GM06990 (cell line): ENCODE data around the gene POP5.

Experiments
- DNase-seq: peaks from one replicate; pipeline ENCODE4 v3.0.0-alpha.2; 2011; ENCODE audit not compliant: insufficient read length; ENCODE audit errors: extremely low read depth
- H3K27me3 ChIP-seq: replicated peaks from 2 replicates; pipeline ENCODE4 v1.6.0; 2011; ENCODE audit warnings: low read length; ENCODE audit not compliant: control insufficient read depth, insufficient read depth
- H3K36me3 ChIP-seq: 2 replicates; pipeline ENCODE4 v1.5.1; 2011; ENCODE audit warnings: low read length; ENCODE audit not compliant: control insufficient read depth, insufficient read depth
- H3K4me3 ChIP-seq: replicated peaks from 2 replicates; pipeline ENCODE4 v1.5.1; 2011; ENCODE audit warnings: low read depth, mild to moderate bottlenecking, control low read depth, low read length
- TF ChIP-seq, protein P1 (sequence below): IDR thresholded peaks from 2 replicates; pipeline ENCODE4 v1.5.1; 2011; ENCODE audit warnings: low read length, control low read depth, mild to moderate bottlenecking, inconsistent platforms; ENCODE audit not compliant: insufficient read depth, poor library complexity, severe bottlenecking

The POP5 gene

GRCh38 chr12:120546050-120546386 lies 35.2 kb downstream of the POP5 start:
- TF ChIP-seq, protein P1, sequence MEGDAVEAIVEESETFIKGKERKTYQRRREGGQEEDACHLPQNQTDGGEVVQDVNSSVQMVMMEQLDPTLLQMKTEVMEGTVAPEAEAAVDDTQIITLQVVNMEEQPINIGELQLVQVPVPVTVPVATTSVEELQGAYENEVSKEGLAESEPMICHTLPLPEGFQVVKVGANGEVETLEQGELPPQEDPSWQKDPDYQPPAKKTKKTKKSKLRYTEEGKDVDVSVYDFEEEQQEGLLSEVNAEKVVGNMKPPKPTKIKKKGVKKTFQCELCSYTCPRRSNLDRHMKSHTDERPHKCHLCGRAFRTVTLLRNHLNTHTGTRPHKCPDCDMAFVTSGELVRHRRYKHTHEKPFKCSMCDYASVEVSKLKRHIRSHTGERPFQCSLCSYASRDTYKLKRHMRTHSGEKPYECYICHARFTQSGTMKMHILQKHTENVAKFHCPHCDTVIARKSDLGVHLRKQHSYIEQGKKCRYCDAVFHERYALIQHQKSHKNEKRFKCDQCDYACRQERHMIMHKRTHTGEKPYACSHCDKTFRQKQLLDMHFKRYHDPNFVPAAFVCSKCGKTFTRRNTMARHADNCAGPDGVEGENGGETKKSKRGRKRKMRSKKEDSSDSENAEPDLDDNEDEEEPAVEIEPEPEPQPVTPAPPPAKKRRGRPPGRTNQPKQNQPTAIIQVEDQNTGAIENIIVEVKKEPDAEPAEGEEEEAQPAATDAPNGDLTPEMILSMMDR = no peak
- H3K4me3 ChIP-seq = no peak overlapping the region
- H3K27me3 ChIP-seq = no peaks in the 10 kb centered on the region
- no peak for DNase-seq
- H3K36me3 ChIP-seq = peaks cover 15% of the 10 kb centered on the region

DNA sequence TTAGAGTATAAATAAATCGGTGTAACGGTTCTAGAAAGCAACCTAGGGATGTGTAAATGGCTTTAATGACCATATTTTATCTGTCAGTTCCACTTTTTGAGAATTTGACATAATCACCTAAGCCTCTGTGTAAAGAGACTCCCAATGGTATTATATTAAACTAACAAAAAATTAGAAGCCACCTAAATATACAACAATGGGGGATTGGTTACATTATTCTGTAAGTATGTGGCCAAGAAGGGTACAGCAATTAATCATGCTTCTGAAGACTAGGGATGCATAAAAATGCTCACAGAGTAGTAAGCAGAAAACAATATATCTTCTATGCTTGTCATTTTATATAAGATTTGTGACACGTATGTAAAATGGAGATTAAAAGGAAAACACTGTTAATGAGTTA lies 36.5 kb downstream of the POP5 start:
- TF ChIP-seq, protein P1 = no peak
- Histone ChIP-seq H3K27me3 (no peaks in the 10 kb centered on the region), H3K36me3 (peaks cover 14% of the 10 kb centered on the region), H3K4me3 (no peak overlapping the region)
- DNase-seq = no peak

DNA sequence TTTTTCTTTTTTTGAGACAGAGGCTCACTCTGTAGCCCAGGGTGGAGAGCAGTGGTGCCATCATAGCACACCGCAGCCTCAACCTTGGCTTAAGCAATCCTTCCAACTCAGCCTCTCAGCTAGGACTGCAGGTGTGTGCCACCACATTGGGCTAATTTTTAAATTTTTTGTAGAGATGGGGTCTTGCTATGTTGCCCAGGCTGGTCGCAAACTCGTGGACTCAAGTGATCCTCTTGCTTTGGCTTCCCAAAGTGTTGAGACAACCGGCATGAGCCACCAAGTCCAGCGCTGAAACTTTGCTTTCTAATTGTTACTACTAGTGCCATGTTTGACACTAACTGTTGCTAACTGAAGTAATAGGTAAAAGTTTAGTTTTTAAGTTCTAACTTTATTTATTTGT lies 39.0 kb downstream of the POP5 start:
- H3K4me3 ChIP-seq = no peak overlapping the region
- no peak for DNase-seq
- TF ChIP-seq, protein P1 = no peak
- peaks cover 8% of the 10 kb centered on the region for H3K36me3 ChIP-seq
- H3K27me3 ChIP-seq = no peaks in the 10 kb centered on the region

DNA sequence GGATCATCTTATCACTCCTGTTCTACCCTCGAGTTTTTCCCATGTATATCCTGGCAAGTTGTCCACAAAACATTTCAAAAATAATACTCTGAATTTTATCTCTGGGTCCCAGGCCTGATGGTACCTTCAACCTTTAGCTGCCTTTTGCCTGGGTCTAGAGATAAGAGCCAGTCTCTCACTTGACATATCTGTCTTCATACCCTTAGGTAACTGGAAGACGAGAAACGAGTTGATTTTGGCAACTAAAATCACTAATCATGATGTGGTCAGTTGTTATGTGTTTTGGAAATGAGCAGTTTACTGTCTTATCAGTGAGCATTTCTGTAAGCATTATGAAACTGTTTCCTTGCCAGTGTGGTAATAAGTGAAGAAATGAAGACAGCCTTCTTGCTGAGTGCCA lies 40.8 kb downstream of the POP5 start:
- peaks cover 4% of the 10 kb centered on the region; the same call in 1 of the 2 replicates for H3K36me3 ChIP-seq
- H3K27me3 ChIP-seq = no peaks in the 10 kb centered on the region
- no peak overlapping the region for H3K4me3 ChIP-seq
- DNase-seq = no peak
- TF ChIP-seq, protein P1 = no peak

DNA sequence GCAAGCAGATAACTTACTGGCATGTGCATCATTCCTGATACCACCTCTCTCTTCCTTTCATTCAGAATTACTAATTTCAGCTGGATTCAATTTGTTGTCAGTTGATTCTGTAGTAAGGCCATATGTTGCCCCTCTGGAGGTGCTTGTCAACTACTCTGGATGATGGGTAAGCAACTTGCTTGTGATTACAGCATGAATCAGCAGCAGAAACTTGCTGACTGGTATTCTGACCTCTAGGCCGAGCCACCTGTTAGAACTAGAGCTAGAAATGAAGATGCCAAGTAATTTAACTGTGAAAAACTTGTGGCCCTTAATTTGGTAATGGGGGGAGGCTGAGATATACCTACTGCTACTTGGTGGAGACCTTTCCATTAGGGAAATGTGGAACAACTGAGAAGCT lies 41.9 kb downstream of the POP5 start:
- Histone ChIP-seq H3K4me3 (no peak overlapping the region), H3K27me3 (no peaks in the 10 kb centered on the region), H3K36me3 (peaks cover 3% of the 10 kb centered on the region; the same call in 1 of the 2 replicates)
- no peak for DNase-seq
- TF ChIP-seq, protein P1 = no peak

DNA sequence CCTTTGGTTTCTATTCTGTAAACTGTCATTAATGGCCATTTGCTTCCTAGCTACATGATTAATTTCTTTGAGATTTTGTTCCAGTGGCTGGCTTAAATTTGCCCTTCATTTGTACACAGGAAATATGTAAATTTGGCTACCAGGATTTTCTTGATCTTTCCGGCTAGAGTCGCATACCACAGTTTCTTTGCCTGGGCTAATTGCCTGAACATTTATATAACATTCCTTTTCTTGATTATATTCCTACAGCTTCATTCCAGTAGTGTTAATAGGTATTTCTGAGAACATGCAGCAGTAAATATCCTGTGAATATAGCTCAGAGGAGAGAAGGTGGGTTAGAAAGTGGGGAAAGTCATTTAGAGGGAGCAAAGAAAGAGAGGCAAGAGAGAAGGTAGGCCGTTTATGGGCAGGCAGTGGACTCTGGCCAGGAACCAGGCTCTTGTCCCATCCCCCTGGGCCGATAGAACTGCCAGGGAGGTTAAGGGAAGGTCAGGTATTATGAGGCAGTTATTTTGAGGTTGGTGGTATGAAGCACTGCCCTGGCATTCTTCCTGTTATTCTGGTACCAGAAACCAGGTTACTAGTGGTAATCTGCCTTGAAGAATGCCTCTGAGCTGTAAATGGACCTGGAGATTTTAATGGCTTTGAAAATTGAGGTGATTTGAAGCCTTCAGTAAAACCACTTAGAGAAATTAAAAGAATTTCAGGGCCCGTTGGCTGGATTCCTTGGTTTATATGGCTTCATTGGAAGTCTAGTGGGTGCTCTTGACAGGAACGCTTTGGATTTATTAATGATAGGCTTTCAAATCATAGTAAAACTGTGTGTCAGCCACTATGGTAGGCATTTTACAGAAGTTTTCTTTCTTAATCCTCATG lies 42.7 kb downstream of the POP5 start:
- H3K4me3 ChIP-seq = peak overlapping the region; percentile 31
- DNase-seq = no peak
- no peaks in the 10 kb centered on the region for H3K27me3 ChIP-seq
- TF ChIP-seq, protein P1 = no peak
- H3K36me3 ChIP-seq = peaks cover 1% of the 10 kb centered on the region; the same call in 1 of the 2 replicates
